ENCODE results near the gene SNAP29. TPM values are rescaled to one million over a fixed set of nuclear protein-coding genes. Genes with fewer than 3 reads are reported as not detected.

The SNAP29 gene
- total and polyA plus RNA-seq, 2 donors (not counting 3 experiments of a cell fraction or from before 2014, with no cell fraction given) = 16.4 to 26.7 TPM

DNA sequence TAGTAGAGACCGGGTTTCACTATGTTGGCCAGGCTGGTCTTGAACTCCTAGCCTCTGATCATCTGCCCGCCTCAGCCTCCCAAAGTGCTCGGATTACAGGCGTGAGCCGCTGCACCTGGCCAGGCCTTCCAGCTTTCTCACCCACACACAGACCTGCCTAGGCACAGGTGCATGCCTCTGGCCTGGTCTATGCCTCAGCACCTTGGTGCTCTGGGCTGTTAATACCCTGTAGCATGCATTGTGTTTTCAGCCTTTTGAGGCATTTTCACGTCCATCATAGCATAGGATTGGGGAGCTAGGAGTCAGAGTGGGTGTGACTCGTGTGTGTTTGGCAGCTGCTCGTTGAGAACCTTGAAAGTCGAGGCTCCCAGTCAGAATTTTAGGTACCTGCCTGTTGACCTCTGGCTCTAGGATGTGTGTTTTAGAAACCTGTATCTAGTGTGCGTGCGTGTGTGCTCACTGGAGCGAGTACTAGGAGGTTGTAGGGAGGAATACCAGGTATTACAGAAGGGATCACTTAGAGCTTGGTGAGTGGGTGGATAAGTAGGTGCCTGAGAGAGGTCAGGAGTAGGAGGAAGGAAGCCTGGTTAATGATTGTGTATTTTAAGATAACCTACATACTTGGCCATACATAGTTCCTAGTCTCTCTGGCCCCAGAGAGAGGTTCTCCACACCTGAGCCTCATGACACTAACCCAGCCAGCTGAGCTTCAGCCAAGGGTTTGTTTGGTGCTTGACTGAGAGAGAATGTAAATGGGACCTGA, 78.4 kb downstream of the SNAP29 start:
- Histone ChIP-seq H3K27me3 (ENCODE audit: control insufficient read depth in 2 of 2, insufficient read depth in 2 of 2, low read length in 2 of 2) (no peaks in the 10 kb centered on the region), H3K9me3 (replicated peaks; ENCODE audit: control insufficient read depth, insufficient read depth, low read length) (no peaks in the 10 kb centered on the region), H3K79me2 (ENCODE audit: control insufficient read depth, insufficient read depth, low read length) (peaks cover 94% of the 10 kb centered on the region), H3K4me1 (ENCODE audit: control insufficient read depth, extremely low read depth, insufficient read depth, low read length) (no peaks in the 10 kb centered on the region), H3K4me2 (ENCODE audit: insufficient read depth, low read length) (no peak overlapping the region), H3K27ac (ENCODE audit: insufficient read depth, low read depth, low read length) (no peak overlapping the region), H3K36me3 (ENCODE audit: control insufficient read depth in 2 of 2, extremely low read depth in 1 of 2, insufficient read depth in 2 of 2, low read length in 2 of 2) (peaks cover 5 to 9% of the 10 kb centered on the region in 2 experiments), H3K9ac (replicated peaks; ENCODE audit: extremely low read depth, insufficient read depth, low read length) (no peak overlapping the region), H2AFZ (ENCODE audit: low read depth, low read length) (no peak overlapping the region), H3K4me3 (replicated peaks in 1 of 3; ENCODE audit: insufficient read depth in 1 of 3, low read depth in 1 of 3, low read length in 3 of 3) (no peak overlapping the region), H3K9me1 (replicated peaks; ENCODE audit: control insufficient read depth, extremely low read depth, insufficient read depth, low read length) (no peaks in the 10 kb centered on the region), H4K20me1 (replicated peaks; ENCODE audit: control insufficient read depth, extremely low read depth, insufficient read depth, low read length) (peaks cover 23% of the 10 kb centered on the region)
- FAIRE-seq (no peak), DNase-seq (ENCODE audit: low read depth, low spot score) (no peak)
- dilution Hi-C loops (cut with MboI; ENCODE audit: extremely low pct_ligation_motif_present, low sequenced_read_pairs) = no loop called here
- TF ChIP-seq EZH2 (IDR thresholded peaks at IDR 0.05; ENCODE audit: borderline replicate concordance, low read depth, low read length, severe bottlenecking) = no peak
- TF ChIP-seq MYC (IDR thresholded peaks at IDR 0.05; ENCODE audit: low read depth, low read length) = no peak
- no peak for TF ChIP-seq POLR2AphosphoS5 (IDR thresholded peaks at IDR 0.05; ENCODE audit: insufficient read depth, low read depth, low read length)
- TF ChIP-seq FOS (IDR thresholded peaks at IDR 0.05; ENCODE audit: borderline replicate concordance, insufficient read depth, low read length) = no peak
- TF ChIP-seq GATA2 (IDR thresholded peaks at IDR 0.05; ENCODE audit: insufficient read depth, insufficient read length, low read depth, low read length) = no peak
- TF ChIP-seq, protein P1, sequence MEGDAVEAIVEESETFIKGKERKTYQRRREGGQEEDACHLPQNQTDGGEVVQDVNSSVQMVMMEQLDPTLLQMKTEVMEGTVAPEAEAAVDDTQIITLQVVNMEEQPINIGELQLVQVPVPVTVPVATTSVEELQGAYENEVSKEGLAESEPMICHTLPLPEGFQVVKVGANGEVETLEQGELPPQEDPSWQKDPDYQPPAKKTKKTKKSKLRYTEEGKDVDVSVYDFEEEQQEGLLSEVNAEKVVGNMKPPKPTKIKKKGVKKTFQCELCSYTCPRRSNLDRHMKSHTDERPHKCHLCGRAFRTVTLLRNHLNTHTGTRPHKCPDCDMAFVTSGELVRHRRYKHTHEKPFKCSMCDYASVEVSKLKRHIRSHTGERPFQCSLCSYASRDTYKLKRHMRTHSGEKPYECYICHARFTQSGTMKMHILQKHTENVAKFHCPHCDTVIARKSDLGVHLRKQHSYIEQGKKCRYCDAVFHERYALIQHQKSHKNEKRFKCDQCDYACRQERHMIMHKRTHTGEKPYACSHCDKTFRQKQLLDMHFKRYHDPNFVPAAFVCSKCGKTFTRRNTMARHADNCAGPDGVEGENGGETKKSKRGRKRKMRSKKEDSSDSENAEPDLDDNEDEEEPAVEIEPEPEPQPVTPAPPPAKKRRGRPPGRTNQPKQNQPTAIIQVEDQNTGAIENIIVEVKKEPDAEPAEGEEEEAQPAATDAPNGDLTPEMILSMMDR (IDR thresholded peaks at IDR 0.05; ENCODE audit: extremely low read depth in 1 of 2, insufficient read depth in 1 of 2, low read depth in 1 of 2, low read length in 2 of 2) = no peak
- TF ChIP-seq POLR2A (IDR thresholded peaks at IDR 0.05; ENCODE audit: low read depth, low read length) = no peak
- TF ChIP-seq, protein P2, sequence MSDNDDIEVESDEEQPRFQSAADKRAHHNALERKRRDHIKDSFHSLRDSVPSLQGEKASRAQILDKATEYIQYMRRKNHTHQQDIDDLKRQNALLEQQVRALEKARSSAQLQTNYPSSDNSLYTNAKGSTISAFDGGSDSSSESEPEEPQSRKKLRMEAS (IDR thresholded peaks at IDR 0.05; ENCODE audit: insufficient read depth, insufficient read length) = no peak
- no peak for TF ChIP-seq JUN (IDR thresholded peaks at IDR 0.05; ENCODE audit: borderline replicate concordance, insufficient read depth, insufficient read length, low read depth)
- POLR2A ChIA-PET = no interaction called here
- CTCF ChIA-PET = interaction anchor here (0.9 to 1.6 kb wide), 3 partner anchors 10 to 24 kb away, joined by 3 to 5 read pairs (median 4); partner anchors contain the start of gene CRKL
- intact Hi-C loops (cut with micrococcal nuclease) = no loop called here
- BruUV-seq (replicated peaks) = no TSS peak

Measured in endothelial cell of umbilical vein (primary cell).